ENCODE data around the gene DBNDD1. TPM values are rescaled to one million over a fixed set of nuclear protein-coding genes. Genes with fewer than 3 reads are reported as not detected.
A peak's percentile ranks its signal among the peaks of the same experiment; 100 is the strongest.
"Not testable (repeated sequence)": the region's sequence is repeated elsewhere in the genome, so short reads cannot be mapped to it uniquely, and the experiment has no call there.

Gene DBNDD1
- total and polyA plus RNA-seq, 2 experiments from 2014 or later = 5.5 to 18.2 TPM

GRCh38 chr16:90000733-90001427 lies 18.4 kb downstream of the DBNDD1 start:
- no peak for DNase-seq (ENCODE audit: low spot score)
- H3K27ac ChIP-seq = no peak overlapping the region
- H3K4me1 ChIP-seq (ENCODE audit: insufficient read depth) = no peaks in the 10 kb centered on the region
- H3K36me3 ChIP-seq (replicated peaks; ENCODE audit: insufficient read depth, low read depth) = no peaks in the 10 kb centered on the region
- H3K9me2 ChIP-seq (replicated peaks; ENCODE audit: insufficient read depth) = no peaks in the 10 kb centered on the region
- no peaks in the 10 kb centered on the region for H4K20me1 ChIP-seq (ENCODE audit: insufficient read depth, poor library complexity, severe bottlenecking)
- no peaks in the 10 kb centered on the region for H3K27me3 ChIP-seq
- no peak overlapping the region for H2AFZ ChIP-seq
- H3K9me3 ChIP-seq (ENCODE audit: low read depth) = no peaks in the 10 kb centered on the region
- H3K4me3 ChIP-seq = no peak overlapping the region
- H3K79me2 ChIP-seq = no peaks in the 10 kb centered on the region
- WGBS (ENCODE audit: low lambda C conversion rate, missing lambda C conversion rate) = 93% methylated on average over 19 of the region's 19 CpGs
- no peak for TF ChIP-seq EZH2 (IDR thresholded peaks at IDR 0.05; ENCODE audit: borderline replicate concordance)
- no peak for TF ChIP-seq CTCF (IDR thresholded peaks at IDR 0.05; ENCODE audit: poor library complexity)
- no peak for TF ChIP-seq EZH2phosphoT487 (IDR thresholded peaks at IDR 0.05; ENCODE audit: low read depth, severe bottlenecking, unreplicated experiment)
- no peak overlapping the region for H3K4me2 ChIP-seq

GRCh38 chr16:89999831-90000574 lies 19.3 kb downstream of the DBNDD1 start:
- H3K27me3 ChIP-seq = no peaks in the 10 kb centered on the region
- WGBS (ENCODE audit: low lambda C conversion rate, missing lambda C conversion rate) = 96% methylated on average over 37 of the region's 38 CpGs

GRCh38 chr16:89996178-89996489 lies 23.1 kb downstream of the DBNDD1 start:
- H3K27ac ChIP-seq = peak overlapping the region; percentile 93
- DNase-seq (ENCODE audit: low spot score) = no peak
- 97% methylated on average over 1 of the region's 1 CpG for WGBS (ENCODE audit: low lambda C conversion rate, missing lambda C conversion rate)
- no peak overlapping the region for H3K4me3 ChIP-seq
- H4K20me1 ChIP-seq (ENCODE audit: insufficient read depth, poor library complexity, severe bottlenecking) = no peaks in the 10 kb centered on the region
- TF ChIP-seq EZH2 (IDR thresholded peaks at IDR 0.05; ENCODE audit: borderline replicate concordance) (no peak), EZH2phosphoT487 (IDR thresholded peaks at IDR 0.05; ENCODE audit: low read depth, severe bottlenecking, unreplicated experiment) (no peak), CTCF (IDR thresholded peaks at IDR 0.05; ENCODE audit: poor library complexity) (no peak)
- no peaks in the 10 kb centered on the region for H3K9me3 ChIP-seq (ENCODE audit: low read depth)
- H3K36me3 ChIP-seq (replicated peaks; ENCODE audit: insufficient read depth, low read depth) = no peaks in the 10 kb centered on the region
- no peaks in the 10 kb centered on the region for H3K27me3 ChIP-seq
- H3K4me1 ChIP-seq (ENCODE audit: insufficient read depth) = no peaks in the 10 kb centered on the region
- no peaks in the 10 kb centered on the region for H3K9me2 ChIP-seq (replicated peaks; ENCODE audit: insufficient read depth)
- no peak overlapping the region for H2AFZ ChIP-seq
- no peaks in the 10 kb centered on the region for H3K79me2 ChIP-seq
- no peak overlapping the region for H3K4me2 ChIP-seq

More at GRCh38 chr16:89999831-90000574, 19.3 kb downstream of the DBNDD1 start:
- no peak overlapping the region for H2AFZ ChIP-seq
- DNase-seq (ENCODE audit: low spot score) = no peak
- no peaks in the 10 kb centered on the region for H3K4me1 ChIP-seq (ENCODE audit: insufficient read depth)
- H3K36me3 ChIP-seq (replicated peaks; ENCODE audit: insufficient read depth, low read depth) = no peaks in the 10 kb centered on the region
- H3K4me3 ChIP-seq = no peak overlapping the region
- no peak overlapping the region for H3K4me2 ChIP-seq
- no peaks in the 10 kb centered on the region for H4K20me1 ChIP-seq (ENCODE audit: insufficient read depth, poor library complexity, severe bottlenecking)
- no peaks in the 10 kb centered on the region for H3K79me2 ChIP-seq
- H3K9me2 ChIP-seq (replicated peaks; ENCODE audit: insufficient read depth) = no peaks in the 10 kb centered on the region
- H3K9me3 ChIP-seq (ENCODE audit: low read depth) = no peaks in the 10 kb centered on the region
- no peak overlapping the region for H3K27ac ChIP-seq
- TF ChIP-seq EZH2phosphoT487 (IDR thresholded peaks at IDR 0.05; ENCODE audit: low read depth, severe bottlenecking, unreplicated experiment) (no peak), CTCF (IDR thresholded peaks at IDR 0.05; ENCODE audit: poor library complexity) (no peak), EZH2 (IDR thresholded peaks at IDR 0.05; ENCODE audit: borderline replicate concordance) (no peak)

- not testable (repeated sequence) for H3K9me3 ChIP-seq (ENCODE audit: low read depth); H3K27me3 ChIP-seq; H3K9me2 ChIP-seq (replicated peaks; ENCODE audit: insufficient read depth); H3K79me2 ChIP-seq; H3K4me3 ChIP-seq; H2AFZ ChIP-seq; H3K4me1 ChIP-seq (ENCODE audit: insufficient read depth); H3K4me2 ChIP-seq; H3K36me3 ChIP-seq (replicated peaks; ENCODE audit: insufficient read depth, low read depth); H4K20me1 ChIP-seq (ENCODE audit: insufficient read depth, poor library complexity, severe bottlenecking)
- peak; percentile 78 for DNase-seq (ENCODE audit: low spot score)
- peak overlapping the region; percentile 93 for H3K27ac ChIP-seq
- 80% methylated on average over 7 of the region's 7 CpGs for WGBS (ENCODE audit: low lambda C conversion rate, missing lambda C conversion rate)
Observed at GRCh38 chr16:89995475-89996177, 23.6 kb downstream of the DBNDD1 start.

- H3K36me3 ChIP-seq (replicated peaks; ENCODE audit: insufficient read depth, low read depth) = not testable (repeated sequence)
Observed at GRCh38 chr16:89994721-89995474, 24.4 kb downstream of the DBNDD1 start.

More at GRCh38 chr16:89994721-89995474, 24.4 kb downstream of the DBNDD1 start:
- H2AFZ ChIP-seq; H3K9me2 ChIP-seq (replicated peaks; ENCODE audit: insufficient read depth); H3K4me1 ChIP-seq (ENCODE audit: insufficient read depth); H3K27me3 ChIP-seq; H3K4me2 ChIP-seq; H4K20me1 ChIP-seq (ENCODE audit: insufficient read depth, poor library complexity, severe bottlenecking); H3K79me2 ChIP-seq; H3K4me3 ChIP-seq; H3K9me3 ChIP-seq (ENCODE audit: low read depth): not testable (repeated sequence)
- 72% methylated on average over 8 of the region's 8 CpGs for WGBS (ENCODE audit: low lambda C conversion rate, missing lambda C conversion rate)
- peak; percentile 85 for DNase-seq (ENCODE audit: low spot score)
- peak overlapping the region; percentile 93 for H3K27ac ChIP-seq

All from hepatocyte (in vitro differentiated cells).